Testis (tissue), 2 donors: ENCODE measurements around the gene ALG12.

Experiments
- CTCF ChIP-seq, 3 experiments: fragments of 450-650 bp in 2 of 3; fragments of 200-600 bp in 1 of 3; sonication (generic) in 1 of 3; IDR thresholded peaks; one replicate each; pipeline ENCODE4 v1.5.1; 2016 to 2019; ENCODE audit warnings: antibody characterized with exemption in 3 of 3, mild to moderate bottlenecking in 2 of 3, moderate library complexity in 1 of 3
- POLR2A ChIP-seq: fragments of 450-650 bp; IDR thresholded peaks from one replicate; pipeline ENCODE4 v1.6.1; 2017; ENCODE audit warnings: antibody characterized with exemption, mild to moderate bottlenecking, moderate library complexity

- no peak for TF ChIP-seq CTCF (IDR thresholded peaks at IDR 0.05)
- TF ChIP-seq POLR2A, result peak; percentile 69
Measured at GRCh38 chr22:49852898-49853894, 65.0 kb downstream of the ALG12 start, which contains the start of gene ZBED4.
